Measurements from ENCODE around the gene MGA.

The MGA gene

DNA sequence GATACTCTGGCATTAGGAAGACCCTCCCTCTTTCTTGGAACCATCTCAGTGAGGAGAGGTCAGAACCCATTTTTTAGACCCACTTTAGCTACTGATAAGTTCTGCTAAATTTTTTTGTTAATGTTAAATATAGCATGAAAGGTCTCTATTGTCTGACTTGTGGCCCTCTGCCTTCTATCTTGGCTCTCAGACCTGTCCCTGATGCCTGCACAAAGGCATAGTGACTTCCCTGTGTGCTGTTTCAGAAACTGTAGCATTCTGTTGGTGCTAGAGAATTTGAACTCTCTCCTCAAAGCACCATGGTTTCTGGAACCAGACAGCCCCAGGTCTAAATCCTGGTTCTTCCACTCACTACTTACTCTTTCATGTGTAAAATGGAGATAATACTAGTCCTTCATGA lies 129.5 kb downstream of the MGA start:
- no peak for DNase-seq

- DNase-seq: no peak
Measured at GRCh38 chr15:41790169-41790568, 130.0 kb downstream of the MGA start.

DNA sequence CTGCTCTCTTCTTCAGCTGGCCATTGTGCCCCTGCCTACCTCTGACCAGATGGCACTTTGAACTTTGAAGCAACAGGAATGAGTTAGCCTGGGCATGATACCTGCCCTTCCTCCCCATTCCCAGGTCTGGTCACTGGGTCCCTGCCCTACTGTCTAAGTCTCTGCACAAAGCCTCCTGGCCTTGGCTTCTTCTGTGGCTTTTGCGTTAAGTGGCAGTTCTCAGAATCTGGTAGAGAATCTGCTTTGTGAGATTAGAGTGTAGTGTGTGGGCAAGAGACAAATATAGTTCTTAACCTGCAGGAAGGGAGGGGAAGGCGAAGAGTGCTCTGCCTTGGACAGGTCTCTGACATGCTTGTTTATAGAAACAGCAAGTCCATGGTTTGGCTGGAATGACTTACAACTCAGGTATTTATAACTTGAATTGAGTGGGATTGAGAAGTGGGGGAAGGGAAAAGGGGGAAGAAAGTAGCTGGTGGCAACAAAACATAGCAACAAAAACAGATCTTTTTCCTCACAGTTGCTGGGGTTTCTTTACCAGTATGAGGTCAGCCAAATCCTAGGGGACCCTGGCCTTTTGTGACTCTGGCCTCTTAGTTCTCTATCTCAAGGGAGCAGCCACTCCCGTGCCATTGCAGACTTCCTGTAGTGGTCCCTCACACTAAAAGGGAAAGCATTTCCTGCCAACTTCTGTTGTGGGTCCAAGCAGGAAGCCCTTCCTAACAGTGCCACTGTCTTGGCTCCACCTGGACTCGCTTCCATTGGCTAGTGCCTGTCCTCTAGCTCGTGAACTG lies 130.7 kb downstream of the MGA start:
- DNase-seq: no peak

DNA sequence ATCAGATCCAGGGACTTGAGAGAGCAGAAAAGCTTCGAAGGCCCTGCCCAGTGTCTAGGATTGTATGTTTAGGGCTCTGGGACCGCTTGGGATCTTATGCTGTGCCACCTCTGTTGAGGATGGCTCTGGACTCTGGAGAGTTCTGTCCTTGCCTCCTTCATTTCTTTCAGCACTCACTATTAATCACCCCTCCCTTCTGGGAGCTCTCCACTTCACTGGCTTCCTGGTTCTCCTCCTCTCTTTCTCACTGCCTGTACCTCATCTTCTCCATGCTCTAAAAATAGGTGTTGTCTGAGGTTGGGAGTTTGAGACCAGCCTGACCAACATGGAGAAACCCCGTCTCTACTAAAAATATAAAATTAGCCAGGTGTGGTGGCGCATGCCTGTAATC lies 131.3 kb downstream of the MGA start:
- no peak for DNase-seq

GRCh38 chr15:41792000-41792637 lies 131.9 kb downstream of the MGA start:
- DNase-seq: no peak

DNA sequence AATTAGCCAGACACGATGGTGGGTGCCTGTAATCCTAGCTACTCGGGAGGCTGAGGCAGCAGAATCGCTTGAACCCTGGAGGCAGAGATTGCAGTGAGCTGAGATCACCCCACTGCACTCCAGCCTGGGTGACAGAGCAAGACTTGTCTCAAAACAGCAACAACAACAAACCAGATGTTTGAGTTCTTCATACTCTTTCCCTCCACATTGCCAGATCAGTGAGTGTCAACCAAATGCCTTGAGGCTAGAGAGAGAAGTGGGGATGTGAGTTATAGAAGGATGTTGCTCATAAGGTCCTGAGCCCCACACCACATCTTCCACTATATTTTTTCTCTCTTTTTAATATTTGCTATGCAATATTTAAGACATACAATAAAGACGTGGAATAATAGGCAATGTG lies 133.9 kb downstream of the MGA start:
- no peak for DNase-seq

DNA sequence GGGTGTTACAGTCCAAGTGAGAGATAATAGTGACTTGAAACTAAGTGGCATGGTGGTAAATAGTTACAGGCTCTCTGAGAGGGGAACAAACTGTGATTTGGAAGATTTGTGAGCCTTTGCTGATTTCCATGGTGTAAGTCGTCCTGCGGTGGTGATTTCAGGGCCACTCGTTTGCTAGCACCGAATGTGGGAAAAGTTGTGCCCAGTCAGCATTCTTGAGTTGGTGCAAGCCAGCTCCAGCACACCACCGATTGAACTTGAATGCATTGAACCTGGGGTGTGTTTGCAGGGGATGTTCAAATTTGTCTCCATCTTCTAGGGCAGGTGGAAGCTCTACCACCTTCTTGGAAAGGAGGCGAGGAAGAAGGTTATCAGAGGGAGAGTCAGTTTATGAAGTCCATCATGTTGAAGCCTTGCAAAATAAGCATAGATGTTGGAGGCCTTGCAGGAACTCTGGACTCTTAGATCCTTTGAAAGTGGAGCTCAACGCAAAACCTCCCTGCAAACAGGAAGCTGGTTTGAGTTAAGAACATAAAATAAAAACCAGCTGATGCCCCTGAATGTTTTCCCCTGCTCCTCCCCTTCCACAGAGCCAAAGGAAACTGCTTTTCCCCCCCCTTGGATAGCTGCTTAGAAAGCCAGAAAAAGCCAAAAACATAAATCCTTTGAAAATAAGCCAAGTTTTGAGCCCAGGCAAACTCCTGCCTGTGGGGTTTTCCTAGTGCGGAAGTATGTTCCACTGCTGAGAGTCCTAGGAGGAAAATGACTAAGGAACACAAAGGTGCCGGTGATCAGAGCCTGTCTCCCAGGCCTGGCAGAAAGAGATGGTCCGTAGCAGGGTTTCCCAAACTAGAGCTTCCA lies 136.0 kb downstream of the MGA start:
- no peak for DNase-seq

DNA sequence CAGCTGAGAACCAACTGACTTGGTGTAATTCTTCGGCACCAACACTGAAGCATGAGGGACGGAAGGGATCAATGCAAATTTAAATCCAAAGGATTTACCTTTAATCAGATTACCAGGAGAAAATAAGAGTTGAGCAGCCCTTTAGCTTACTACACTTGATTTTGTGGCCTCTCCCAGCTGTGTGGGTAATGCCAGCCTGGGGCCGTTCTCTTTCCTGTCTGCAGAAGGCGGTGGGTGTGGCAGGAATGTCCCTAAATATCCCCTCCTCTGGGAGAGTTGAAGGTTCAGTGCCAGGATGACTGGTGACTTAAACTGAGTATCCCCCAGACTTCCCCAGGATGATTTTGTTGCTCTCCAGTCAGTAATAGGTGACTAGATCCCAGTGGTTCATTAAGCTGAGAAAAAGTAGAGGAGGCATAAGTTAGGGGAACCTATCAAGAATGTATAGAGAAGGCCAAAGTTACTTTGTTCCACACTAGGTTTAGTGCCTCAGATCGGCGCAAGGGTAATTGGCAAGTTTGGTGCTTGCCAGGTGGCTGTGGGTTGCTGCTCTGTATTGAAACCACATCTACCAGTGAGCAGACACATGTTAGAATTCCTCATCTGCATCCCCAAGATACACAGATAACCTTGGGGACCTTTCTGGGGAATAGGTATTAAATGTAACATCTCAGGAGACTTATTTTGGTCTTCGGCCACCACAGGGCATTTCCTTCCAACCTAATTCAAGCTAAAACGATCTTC lies 137.2 kb downstream of the MGA start:
- no peak for DNase-seq

DNA sequence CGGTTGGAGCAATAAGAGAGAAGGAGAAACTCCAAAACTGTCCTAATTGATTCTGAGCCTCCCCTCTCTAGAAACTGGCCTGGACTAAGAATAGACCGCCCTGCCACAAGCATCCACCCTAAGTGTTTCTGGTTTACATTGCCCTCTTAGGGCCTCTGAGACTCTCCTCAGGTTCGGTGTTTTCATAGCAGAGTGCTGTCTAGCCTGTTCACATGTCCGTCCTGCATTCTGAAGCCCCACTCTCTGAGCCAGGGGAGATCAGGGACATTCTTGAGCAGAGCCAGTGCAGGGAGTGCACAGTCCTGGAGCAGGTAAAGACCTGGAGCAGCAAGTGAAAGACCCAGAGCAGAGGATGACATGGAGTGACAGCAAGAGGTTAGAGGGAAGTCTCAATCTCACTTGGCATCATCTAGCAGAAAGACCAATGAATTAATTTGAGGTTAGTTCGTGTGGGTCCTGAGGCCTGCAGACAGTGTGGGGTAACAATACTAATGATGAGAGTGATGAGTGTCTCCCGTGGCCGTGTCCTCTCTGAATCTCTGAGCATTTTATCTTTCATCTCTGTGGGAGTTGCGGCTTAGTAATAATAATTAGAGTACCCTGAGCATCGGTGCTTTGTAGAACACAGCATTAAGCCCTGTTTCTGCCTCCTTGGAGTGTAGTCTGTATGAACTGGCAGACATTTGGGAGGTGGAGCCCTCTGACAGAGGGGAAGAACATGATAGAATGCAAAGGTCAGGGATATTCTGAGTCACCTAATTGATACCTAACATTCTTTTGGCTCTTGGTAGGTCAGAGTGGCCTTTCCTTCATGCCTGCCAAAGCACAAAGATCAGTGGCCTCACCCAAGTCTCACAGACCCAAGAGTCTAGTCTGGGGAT lies 138.6 kb downstream of the MGA start:
- no peak for DNase-seq

DNA sequence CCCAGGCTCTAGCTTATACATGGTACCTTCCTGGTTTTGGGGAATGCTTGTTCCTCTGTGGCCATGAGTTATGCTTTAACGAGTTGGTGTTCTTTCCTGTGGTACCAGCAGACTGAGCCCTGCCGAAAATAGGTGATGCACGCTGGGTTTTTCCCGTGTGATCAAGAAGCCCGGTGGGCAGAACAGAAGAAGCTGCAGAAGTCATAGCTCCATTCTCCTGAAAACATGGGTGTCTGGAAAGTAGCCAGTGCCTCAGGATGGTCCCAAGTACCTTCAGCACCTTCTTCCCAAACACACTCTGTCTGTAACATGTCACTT lies 139.2 kb downstream of the MGA start:
- no peak for DNase-seq

GRCh38 chr15:41801185-41801584 lies 141.0 kb downstream of the MGA start:
- no peak for DNase-seq

DNA sequence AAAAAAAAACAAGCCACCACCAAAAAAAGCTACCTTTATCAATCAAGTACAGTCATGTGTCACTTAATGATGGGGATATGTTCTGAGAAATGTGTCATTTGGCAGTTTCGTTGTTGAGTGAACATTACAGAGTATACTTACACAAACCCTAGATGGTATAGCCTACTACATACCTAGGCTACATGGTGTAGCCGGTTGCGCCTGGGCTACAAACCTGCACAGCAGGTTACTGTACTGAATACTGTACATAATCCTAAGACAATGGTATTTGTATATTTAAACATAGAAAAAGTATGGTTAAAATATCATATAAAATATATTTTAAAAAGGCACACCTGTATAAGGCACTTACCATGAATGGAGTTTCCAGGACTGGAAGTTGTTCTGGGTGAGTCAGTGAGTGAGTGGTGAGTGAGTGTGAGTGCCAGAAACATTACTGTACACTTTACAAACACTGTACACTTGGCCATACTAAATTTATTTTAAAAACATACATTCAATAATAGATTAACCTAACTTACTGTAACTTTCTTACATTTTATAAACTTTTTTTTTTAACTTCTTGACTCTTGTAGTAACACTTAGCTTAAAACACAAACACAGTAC lies 141.7 kb downstream of the MGA start:
- no peak for DNase-seq

DNA sequence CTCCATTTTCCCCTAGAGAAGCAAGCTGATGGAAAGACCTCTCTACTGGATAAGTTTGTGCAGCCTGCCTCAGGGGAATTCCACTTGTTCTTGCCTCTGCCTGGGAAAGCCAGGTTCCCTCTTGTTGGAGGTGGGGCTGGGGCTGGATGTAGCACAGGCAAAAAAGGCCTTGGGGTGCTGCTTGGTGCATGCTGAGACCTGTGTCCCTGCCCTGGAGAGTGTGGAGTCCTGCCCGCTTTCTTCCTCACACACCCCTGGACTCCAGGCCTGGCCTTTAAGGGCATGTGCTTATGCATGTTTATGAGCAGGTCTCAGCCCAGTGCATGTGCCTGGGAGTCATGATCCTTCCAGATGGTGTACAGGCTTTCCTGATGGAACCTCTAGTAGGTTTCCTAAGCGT lies 144.2 kb downstream of the MGA start:
- no peak for DNase-seq

GRCh38 chr15:41804916-41805666 lies 144.9 kb downstream of the MGA start:
- DNase-seq: no peak

DNA sequence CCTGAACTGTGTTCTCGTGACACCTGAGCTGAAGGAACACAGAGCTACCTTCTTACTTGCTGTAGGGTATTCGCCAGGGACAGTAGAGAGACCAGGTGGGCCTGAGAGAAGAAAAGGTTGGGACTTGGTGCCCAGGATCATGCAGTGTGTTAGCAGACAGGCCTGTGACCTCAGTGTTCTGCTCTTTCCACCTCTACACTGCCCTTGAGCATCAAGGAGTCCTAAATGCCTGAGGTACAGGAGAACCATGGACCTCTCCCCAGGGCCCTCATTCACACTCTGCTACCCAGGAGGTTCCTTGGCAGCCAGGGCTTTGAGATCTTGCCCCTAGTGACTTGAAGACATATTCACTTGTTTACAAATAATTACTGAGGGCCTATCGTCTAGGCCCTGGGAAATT lies 145.5 kb downstream of the MGA start:
- DNase-seq: no peak

DNA sequence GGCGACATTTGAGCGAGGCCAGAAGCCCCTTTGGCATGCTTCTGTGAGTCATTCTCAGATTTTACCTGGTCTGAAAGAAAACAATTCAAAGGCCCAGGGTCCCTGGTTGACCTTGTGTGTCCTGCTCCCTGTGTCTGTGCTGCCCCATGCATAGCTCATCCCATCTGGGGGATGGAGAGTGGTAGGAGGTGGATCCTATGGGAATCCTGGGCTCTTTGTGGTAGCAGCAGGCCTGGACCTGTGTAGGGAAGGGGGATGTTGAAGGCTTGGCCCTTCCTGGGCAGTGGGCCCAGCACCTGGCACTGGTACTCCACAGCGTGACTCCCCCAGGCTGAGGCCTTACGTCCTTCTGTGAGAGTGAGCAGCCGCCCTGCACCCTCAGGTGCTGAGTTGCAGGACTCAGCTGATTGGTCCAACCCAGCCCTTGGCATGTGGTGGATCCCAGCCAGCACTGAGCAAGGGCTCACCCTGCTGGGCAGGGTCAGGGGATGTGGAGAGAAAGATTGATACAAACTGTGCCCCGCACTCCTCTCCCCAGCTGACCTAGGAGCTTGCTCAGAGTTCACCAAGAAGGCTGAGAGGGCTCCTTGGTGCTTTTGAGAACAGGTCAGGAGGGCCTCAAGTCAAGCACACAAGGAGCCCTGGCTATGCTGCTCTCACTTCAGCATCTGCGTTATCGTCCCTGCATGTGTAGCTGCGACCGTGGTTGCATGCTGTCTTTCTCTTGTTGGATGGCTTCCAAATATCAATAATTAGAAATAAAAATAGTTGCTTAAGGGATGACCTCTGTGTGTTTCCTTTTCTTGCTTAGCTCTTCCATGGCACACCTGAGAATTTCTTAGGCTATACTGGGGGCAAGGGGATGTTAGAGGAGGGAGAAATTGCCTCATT lies 146.3 kb downstream of the MGA start:
- DNase-seq: no peak

- DNase-seq: no peak
Measured at GRCh38 chr15:41809121-41809520, 148.9 kb downstream of the MGA start.

DNA sequence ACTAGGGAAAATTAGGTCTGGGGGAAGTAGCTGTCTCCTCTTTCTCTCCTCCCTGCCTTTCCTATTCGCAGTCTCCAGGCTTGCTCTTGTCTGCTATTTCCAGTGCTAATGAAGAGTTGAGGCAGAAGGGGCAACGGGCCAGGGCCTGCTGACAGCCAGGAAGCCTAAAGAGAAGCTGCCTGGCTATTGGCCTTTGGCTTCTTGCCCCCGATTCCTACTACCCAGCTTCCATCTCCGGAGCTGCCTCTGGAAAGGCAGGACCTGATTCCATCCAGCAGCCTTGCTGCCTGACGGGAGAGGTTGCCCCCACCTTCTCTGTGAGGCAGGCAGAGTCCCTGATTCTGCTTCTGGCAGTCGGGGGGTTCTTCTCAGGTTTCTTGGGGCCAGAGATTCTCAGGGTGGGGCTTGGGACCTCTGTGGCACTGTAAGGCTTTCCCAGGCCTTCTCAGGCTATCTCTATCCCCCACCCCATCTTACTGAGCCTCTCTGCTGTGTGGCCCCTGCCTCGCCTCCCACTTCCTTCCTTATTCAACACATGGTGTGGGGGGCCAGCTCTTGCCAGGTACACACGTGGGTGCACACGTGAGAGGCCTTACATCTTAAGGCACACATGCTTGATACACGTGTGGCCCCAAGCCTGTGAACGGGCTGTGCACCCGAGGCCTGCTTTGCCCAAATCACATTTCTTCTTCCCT lies 149.5 kb downstream of the MGA start:
- no peak for DNase-seq
